Activated T-cell treated with anti-CD3 and anti-CD28 coated beads for 4 hours (primary cell): ENCODE measurements around the gene MCMBP.
"Not testable (repeated sequence)": the region's sequence is repeated elsewhere in the genome, so short reads cannot be mapped to it uniquely, and the experiment has no call there.

Experiments
- DNase-seq: peaks from one replicate; pipeline ENCODE4 v3.0.0-alpha.2; 2020

The MCMBP gene

DNA sequence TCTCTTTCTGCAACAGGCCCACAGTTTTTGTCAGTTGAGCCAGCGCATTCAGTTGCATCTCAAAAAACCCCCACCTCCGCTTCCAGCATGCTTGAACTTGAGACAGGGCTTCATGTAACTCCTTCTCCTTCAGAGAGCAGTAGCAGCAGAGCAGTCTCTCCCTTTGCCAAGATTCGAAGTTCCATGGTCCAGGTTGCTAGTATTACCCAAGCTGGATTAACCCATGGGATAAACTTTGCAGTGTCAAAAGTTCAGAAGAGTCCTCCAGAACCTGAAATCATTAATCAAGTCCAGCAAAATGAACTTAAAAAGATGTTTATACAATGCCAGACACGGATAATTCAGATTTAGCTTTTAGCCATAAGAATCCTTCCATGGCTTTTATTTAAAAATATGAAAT is 45.2 kb downstream of the MCMBP start:
- no peak for DNase-seq

DNA sequence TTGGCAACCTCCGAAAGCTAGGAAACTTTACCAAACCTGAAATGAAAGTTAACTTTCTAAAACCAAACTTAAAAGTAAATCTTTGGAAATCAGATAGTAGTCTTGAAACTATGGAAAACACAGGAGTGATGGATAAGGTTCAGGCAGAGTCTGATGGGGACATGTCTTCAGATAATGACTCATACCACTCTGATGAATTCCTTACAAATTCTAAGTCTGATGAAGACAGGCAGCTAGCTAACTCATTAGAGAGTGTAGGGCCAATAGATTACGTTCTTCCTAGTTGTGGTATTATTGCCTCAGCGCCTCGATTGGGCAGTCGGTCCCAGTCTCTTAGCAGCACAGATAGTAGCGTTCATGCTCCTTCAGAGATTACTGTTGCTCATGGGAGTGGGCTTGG is 45.9 kb downstream of the MCMBP start:
- no peak for DNase-seq

DNA sequence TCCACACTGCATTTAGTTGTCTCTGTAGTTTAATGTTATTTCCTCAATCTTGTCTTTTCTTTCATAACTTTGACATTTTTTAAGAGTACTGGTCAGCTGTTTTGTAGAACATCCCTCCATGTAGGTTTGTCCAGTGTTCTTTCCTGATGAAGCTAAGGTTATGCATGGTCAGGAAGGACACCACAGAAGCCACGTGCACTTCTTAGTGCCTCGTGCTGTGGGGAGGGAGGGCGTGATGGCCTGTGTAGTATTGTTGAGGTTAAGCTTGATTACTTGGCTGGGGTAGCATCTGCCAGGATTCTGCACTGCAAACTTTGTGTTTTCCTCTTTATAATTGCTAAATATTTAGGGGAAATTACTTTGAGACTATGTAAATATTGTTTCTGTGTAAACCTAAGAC is 48.3 kb downstream of the MCMBP start:
- no peak for DNase-seq

DNA sequence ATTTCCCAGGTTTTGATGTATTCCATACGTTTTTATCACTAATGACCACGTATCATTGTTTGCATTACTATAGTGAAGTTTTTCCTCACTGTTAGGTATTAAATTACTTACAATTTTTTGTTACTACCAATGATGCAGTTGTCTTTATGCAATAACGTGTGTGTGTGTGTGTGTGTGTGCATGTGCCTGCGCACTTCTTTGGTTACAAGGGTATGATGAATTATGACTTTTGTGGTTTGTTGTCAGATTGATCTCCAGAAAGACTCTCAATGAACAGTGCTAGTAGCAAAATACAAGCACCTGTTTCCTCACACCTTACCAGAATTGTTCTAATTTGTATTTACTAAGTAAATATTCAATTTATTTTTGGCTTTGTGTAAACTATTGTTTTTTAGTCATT is 51.5 kb downstream of the MCMBP start:
- no peak for DNase-seq

DNA sequence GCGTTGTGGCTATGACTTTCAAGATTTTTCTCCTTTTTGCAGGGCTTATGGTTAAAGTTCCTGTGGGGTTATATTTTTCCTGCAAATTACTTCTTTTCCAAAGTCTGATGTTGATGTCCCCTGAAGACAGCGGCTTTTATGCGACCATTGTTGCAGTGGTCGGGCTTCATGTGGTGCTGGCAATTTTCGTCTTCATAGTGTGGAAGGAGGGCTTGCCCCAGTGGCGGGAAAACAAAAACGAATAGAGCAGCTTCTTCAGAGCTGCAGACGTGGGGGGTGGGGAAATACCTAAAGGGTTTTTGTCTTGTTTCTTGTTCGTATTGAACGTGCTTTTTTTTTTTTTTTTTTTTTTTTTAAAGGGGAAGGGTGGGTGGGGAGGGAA is 53.8 kb downstream of the MCMBP start:
- no peak for DNase-seq

DNA sequence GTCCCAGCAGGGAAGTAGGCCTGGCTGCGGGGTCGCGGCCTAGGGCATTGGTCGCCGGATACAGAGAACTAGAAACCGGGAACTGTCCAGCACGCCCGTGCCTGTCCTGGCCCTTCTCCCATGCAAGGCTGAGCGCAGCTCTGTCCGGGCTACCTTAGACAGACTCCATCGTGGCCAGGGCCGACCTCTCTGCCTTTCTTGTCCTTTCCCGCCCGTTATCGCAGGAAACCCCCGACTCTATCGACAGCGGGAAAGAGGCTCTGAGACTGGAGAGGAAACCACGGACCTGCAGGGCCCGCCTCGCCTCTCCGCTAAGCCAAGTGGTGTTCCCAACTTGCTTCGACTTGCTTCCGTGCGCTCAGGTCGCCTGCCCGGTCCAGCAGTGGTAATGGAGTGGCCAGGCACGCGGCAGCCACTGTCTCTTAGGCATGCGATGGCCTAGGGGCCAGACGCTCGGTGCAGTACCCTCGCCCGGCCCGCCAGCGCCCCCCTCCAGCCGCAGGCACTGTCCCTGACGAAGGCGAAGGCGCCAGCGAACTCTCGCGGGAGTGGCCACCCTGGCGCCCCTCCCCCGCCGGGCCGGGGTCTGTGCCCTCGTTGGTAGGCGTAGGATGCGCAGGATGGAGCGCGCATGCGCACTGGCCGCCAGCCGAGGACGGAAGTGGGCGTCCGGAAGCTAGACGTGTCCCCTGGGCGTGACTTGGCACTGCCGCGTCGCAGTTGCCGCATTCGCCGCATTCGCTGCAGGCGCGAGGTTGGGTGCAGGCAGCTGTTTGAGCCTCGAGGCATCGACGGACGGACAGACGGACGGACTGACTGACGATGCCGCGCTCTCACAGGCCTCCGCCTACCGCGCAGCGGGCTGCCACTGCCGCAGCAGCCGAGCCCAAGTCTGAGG is 54.4 kb downstream of the MCMBP start:
- DNase-seq = no peak

DNA sequence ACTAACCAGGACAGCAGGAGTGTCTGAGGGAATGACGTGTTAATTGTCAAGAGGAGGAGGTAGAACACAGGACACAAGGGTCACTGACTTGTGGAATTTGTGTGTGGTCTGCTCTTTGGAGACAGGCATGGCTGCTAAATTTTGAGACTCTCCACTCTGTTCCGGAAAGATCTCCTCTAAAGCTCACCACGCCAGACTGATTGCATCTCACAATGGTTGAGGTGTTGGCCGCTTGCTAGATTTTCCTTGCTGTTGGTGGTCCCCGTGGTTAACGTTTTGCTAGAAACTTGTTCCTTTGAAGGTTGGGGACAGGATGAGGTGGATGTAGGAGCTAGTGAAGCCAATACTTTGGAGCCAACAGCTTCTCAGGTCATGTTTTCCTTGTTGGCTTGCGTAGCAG is 57.0 kb downstream of the MCMBP start:
- no peak for DNase-seq

DNA sequence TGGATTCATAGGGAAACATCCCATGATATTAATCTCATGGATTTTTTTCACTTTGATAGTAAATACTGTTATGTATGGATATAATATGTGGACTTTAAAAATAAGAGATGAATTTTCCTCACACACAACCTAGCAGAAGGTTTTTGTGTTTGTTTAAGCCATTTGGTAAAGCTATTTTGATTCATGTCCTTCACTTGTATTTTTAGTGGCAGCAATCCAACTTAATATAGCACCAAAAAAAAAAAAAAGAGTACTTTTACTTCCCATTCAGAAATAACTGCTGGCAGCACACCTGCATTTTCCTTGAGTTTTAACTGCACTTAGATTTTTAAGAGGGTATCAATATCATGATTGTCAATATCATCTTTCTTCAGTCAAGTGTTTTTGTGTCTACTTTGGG is 60.0 kb downstream of the MCMBP start:
- no peak for DNase-seq

DNA sequence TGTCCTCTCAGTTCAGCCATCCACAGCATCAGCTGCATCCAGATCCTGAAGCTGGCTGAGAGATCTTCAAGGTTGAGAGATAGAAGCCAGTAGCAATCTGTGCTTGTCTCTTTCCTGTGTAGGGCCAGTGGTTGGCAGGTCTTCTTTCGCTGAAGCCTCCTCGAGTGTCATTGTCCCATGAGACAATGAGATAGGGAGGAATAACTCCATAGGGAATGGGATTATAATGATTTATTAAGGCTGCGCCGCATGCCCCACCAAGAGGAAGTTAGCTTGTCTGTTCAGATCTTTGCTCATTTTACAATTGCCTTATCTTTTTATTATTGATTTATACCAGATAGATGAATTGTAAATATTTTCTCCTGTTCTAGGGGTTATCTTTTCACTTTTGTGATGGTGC is 61.5 kb downstream of the MCMBP start:
- DNase-seq = no peak

DNA sequence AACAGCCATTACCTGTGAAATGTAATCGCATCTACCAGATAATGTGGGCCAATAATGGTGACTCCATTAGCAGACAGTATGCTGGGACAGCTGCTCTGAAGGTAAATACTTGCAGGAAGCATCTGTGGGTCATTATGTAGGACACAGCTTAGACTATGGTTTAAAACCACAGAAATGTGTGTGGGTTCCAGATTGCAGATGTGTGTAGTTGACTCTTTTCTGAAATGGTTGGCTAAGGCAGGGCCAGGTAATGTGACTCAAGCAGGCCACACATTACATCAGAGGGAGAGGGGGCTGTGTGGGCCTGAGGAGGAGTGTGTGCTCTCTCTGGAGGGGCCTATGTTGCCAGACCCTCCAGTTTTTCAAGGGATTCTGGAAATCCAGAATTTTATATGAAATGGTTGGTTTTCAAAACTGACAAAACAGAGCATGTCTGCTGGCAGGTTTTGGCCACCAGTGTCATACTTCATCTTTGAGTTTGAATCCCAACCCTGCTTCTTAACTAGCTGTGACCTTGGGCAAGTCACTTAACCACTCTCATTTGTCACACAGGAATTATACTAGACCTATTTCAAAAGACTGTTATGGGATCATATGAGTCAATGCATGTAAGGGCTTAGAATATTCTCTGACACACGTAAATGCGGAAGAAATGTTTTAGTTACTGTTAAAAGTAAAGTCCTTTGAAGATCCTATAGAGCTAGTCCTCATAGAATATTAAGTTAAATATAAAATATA is 64.5 kb downstream of the MCMBP start:
- no peak for DNase-seq

DNA sequence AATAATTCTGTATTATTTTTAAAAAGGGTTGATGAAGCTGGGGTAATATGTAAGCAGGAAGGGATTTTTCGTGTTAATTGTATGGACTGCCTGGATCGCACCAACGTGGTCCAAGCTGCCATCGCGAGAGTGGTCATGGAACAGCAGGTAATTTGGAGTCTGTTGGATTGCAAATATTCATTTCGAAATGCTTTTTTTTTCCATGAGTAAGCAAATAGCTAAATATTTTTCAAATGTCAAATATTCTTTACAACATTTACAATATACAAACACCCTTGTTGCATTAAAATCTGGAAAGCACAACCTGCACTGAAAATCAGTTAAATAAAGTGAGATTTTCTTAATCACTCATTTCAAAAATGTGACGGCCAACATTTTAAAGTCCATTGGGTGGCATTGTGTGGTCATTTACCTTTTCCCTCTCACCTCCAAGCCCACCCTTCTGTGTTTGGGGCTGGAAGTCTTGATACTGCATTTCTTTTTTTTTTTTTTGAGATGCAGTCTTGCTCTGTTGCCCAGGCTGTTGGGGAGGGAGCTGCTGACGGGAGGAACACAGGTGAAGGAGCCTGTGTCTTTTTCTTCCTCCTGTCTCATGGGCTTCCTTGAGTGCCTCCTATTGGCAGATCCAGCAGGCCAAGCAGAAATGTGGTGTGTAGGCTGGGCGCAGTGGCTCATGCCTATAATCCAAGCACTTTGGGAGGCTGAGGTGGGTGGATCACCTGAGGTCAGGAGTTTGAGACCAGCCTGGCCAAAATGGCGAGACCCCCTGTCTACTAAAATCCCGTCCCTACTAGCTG is 66.1 kb downstream of the MCMBP start:
- DNase-seq = no peak

DNA sequence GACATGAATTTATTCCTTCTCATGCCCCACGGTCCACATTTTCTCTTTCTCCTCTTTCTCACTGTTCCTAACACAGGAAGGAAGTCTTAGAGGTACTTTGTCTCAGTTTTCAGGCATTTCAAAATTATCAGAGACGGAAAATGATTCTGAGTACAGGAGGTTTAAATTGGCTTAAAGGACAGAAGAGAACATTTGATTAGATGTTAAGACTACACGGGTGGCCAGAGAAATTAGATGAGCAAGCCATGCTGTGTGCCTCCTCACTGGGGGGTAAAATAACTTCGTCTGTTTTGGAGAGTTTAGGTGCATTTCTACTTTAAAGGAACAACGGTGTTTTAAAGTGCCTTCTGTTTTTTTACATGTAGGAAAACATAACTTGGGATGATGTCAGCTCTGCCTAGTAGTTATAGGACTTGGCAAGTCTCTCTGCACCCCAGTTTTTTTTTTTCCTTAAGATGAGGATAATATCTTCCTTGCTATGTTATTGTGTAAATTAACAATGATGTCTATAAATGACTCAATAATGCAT is 66.9 kb downstream of the MCMBP start:
- no peak for DNase-seq

DNA sequence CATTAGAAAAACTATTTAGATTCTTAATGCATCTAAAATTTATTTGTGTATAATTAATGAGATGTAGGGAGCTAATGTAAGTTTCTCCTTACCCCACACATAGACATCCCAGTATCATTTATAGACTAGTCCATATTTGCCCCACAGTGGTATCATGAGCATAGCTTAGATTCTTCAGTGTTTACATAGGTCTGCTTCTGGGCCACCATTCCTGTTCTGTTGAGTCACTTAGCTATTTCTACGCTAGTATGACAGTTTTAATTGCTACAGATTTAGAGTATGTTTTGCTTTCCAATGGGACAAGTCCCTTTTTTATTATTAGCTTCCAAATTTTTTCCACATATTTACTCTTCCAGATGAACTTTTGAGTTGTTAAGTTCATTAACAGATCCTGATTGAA is 69.4 kb downstream of the MCMBP start:
- DNase-seq = no peak

DNA sequence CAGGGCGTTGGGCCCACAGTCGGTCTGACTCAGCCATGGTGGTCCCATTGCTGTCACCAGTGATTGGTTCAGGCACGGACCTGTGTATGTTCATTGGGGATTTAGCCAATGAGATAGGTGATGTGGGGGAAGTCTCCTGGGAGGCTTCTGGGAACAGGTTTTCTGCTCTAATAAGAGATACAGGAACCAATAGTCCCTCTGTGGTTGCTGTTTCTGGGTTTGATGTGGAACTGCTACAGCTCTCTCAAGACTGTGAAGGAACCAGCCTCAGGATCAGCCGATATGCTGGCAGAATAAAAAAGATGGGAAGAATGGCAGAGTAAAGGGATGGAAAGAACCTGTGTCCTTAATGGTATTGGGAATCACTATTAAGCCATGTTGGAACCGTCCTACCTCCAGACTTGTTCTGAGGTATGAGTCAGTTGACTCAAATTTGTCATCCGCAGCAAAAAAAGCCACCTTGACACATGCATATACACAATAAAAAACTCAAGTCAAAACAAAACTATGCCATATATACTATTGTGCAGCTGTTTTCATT is 70.6 kb downstream of the MCMBP start:
- DNase-seq = no peak

DNA sequence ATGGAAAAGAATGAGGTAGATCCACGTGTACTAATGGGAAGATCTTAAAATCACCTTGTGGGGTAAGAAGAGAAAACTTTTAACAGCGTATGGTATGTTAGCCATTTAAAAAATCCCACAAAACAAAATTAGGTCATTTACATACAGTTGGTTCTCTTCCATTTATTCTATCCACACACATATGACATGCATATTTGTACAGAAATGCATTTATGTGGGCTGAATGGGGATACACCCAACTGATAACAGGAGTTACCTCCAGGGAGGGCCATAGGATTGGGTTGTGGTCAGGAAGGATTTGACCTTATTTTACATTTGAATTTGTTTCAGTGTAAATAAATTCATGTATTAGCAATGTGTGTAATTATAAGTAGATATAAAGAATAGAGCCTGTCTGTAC is 71.5 kb downstream of the MCMBP start:
- no peak for DNase-seq

DNA sequence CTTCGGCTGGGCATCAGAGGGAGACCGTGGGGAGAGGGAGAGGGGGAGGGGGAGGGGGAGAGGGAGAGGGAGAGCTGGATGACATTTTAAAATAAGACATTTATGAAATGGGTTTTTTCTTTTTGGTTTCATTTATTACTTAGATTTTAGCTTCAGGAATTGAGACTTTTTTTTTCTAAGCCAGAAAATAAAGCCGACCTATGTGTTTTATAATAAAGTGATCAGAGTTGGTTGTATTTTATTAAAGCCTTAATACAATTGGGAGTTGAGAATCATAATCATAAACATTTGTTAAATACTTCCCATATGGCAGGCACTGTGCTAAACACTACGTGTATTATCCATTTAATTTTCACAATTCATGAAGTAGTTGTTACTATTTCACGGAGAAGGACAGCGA is 76.6 kb downstream of the MCMBP start:
- no peak for DNase-seq

DNA sequence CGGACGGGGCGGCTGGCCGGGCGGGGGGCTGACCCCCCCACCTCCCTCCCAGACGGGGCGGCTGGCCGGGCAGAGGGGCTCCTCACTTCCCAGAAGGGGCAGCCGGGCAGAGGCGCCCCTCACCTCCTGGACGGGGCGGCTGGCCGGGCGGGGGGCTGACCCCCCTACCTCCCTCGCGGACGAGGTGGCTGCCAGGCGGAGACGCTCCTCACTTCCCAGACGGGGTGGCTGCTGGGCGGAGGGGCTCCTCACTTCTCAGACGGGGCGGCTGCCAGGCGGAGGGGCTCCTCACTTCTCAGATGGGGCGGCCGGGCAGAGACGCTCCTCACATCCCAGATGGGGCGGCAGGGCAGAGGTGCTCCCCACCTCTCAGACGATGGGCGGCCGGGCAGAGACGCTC is 77.5 kb downstream of the MCMBP start:
- DNase-seq = not testable (repeated sequence)

DNA sequence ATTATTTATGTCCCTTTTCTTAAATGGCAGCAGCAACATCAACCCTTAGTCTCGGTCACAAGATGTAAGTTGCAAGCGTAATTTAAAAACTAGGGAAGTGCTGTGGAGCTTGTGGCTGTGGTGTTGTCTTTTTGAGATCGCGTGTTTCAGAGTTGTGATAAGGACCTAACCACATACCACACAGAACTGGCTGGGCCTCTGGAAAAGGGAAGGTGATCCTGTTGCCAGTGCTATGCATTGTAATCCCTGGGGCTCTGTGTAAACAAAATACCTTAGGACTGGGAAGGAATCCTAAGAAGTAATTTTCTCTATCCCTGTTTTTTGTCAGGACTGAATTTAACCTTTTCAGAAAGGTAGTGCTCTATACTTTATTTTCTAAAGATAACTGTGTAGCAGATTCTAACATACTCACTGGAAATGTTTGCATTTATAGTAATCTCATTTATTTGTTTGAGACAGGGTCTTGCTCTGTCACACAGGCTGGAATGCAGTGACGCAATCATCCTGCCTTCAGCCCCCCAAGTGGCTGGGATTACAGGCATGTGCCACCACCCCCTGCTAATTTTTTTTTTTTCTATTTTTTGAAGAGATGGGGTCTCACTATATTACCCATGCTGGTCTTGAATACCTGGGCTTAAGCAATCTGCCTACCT is 86.4 kb downstream of the MCMBP start:
- no peak for DNase-seq

DNA sequence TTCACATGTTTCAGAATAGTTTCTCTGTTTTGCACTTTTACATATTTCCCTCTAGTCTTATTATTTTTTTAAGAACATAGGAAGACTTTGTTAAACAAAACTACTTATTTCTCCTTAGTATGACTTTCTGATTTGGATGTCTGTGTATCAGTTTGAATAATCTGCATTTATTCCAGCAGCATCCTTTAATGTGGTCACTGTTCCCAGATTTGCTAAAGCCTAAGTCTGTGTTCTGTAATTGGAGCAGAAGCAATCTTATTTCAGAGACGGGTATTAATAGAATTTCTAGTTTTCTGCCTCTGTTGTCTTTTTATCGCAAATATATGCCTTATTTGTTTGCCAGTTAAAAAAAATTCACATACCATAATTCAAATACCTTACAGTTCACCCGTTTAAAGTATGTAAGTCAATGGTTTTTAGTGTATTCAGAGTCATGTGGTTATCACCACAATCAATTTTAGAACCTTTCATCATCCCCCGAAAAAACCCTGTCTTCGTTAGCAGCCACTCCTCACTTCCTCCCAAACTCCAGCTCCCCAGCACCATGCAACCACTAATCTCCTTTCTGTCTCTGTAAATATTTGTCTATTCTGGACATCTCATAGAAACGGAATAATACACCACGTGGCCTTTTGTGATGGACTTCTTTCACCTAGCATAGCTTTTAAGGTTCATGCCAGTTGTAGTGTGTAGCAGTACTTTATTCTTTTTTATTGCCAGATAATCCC is 88.1 kb downstream of the MCMBP start:
- no peak for DNase-seq

DNA sequence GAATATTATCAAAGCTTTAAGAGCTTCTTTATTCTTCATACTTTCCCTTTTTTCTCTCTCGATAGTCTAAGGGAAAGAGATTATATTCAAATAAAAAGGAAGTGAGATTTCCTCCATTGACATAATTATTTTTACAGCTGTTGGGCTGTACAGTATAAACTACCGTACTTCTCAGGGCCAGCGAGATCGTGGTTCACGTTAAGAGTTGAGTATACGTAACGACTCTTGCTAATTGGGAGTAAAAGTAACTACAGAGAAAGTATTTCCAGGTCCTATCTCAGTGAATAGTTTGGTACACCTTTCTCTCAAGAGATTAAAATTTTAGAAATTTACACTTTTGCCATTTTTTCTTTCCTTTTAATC is 89.0 kb downstream of the MCMBP start:
- DNase-seq = no peak

DNA sequence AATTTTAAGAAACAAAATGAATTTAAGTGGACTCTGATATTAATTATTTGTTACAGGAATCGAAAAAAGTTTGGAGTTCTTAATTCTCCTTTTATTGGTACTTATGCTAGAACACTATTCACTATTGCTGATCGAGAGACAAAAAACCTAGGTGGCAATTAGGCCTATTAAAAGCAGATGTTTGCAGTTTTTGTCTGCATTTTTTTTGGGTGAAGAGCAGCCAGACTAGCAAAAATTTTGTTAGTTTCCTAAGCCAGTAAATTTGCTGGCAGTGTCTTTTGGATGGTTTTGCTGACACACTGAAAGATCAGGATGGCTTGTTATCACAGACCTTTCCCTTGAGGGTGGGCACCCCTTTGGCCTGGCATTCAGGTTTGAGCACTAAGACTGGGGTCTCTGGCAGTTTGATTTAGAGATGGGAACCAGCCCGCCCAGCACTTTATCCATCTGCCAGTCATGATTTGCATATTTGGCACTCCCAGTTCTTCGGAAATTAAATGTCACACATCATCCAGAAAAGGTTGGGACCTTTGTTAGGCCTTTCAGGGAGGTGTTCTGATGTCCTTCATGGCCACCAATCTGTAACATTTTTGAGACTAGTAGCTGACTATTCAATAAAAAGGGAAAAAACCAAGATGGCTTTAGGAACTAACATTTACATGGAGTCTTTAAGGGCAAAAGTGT is 89.5 kb downstream of the MCMBP start:
- no peak for DNase-seq
